AG09319 (cell line): Measurements from ENCODE around the gene GNAO1.

Experiments
- DNase-seq: peaks from one replicate; pipeline ENCODE4 v3.0.0-alpha.2; 2010; ENCODE audit warnings: low read depth; ENCODE audit errors: extremely low read depth
- CTCF ChIP-seq: IDR thresholded peaks from 2 replicates; pipeline ENCODE4 v1.5.1; 2011; ENCODE audit warnings: low read depth, mild to moderate bottlenecking, inconsistent platforms, low read length, moderate library complexity

The GNAO1 gene

GRCh38 chr16:56206951-56207350 lies 15.7 kb downstream of the GNAO1 start:
- TF ChIP-seq CTCF = no peak
- DNase-seq = no peak

DNA sequence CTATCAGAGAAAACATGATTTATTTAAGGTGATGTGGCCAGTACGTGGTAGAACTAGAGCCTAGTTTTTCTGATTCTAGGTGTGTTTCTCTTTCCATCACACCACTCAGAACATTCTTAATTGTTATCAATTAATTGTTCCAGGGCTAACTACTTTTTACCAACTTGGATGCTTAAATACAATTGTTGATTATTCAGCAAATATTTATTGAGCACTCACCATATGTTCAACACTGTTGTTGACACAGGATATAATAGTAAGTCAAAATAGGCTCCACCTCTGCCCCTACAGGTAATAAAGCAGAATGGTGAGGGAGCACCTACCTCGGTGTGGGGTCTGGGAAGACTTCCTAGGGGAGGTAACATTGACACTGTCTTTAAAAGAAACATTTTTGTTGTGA lies 16.1 kb downstream of the GNAO1 start:
- TF ChIP-seq CTCF = no peak
- DNase-seq = no peak

GRCh38 chr16:56211435-56211981 lies 20.2 kb downstream of the GNAO1 start:
- TF ChIP-seq CTCF = no peak
- no peak for DNase-seq

GRCh38 chr16:56212144-56212543 lies 20.9 kb downstream of the GNAO1 start:
- TF ChIP-seq CTCF = no peak
- DNase-seq = no peak

- no peak for DNase-seq
- TF ChIP-seq CTCF = no peak
These were observed 30.7 kb downstream of the GNAO1 start for GRCh38 chr16:56221995-56222394.

GRCh38 chr16:56222474-56222997 lies 31.2 kb downstream of the GNAO1 start:
- no peak for DNase-seq
- no peak for TF ChIP-seq CTCF

- no peak for DNase-seq
These were observed 33.9 kb downstream of the GNAO1 start for GRCh38 chr16:56225017-56225742.

More at GRCh38 chr16:56225017-56225742, 33.9 kb downstream of the GNAO1 start:
- no peak for TF ChIP-seq CTCF
